ENCODE measurements around the gene AQR.
"Not testable (repeated sequence)": the region's sequence is repeated elsewhere in the genome, so short reads cannot be mapped to it uniquely, and the experiment has no call there.

Gene AQR

DNA sequence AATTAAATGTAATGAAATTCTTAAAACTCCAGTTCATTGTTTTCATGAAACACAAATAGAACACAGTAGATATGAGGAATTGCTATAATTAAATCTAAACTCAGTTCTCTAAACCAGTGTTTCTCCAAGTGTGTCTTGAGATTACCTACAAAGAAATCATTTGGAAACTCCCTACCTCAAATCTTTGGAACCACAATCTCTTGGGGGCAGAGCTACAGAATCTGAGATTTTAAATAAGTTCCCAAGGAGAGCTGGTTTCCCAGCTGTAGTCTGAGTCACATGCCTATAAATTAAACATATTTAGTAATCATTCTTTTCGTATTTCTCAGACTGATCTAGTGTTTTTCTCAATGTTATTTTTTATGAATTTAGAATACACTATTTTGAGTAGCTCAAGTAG is 157.2 kb downstream of the AQR start:
- Histone ChIP-seq H3K27me3 (ENCODE audit: control insufficient read depth in 2 of 2, insufficient read depth in 2 of 2, low read length in 2 of 2) (peaks cover 0 to 1% of the 10 kb centered on the region in 2 donors), H3K9me3 (ENCODE audit: control insufficient read depth in 2 of 2, low read length in 2 of 2) (no peaks in the 10 kb centered on the region), H3K27ac (ENCODE audit: low read depth in 2 of 2, low read length in 2 of 2) (no peak overlapping the region), H3K9ac (ENCODE audit: low read depth in 1 of 2, low read length in 2 of 2) (no peak overlapping the region), H3K4me1 (ENCODE audit: control insufficient read depth in 2 of 2, insufficient read depth in 2 of 2, low read length in 2 of 2) (no peaks in the 10 kb centered on the region), H3K4me3 (ENCODE audit: low read length in 2 of 2) (no peak overlapping the region), H3K36me3 (ENCODE audit: control insufficient read depth in 2 of 2, insufficient read depth in 2 of 2, low read length in 2 of 2) (no peaks in the 10 kb centered on the region)

DNA sequence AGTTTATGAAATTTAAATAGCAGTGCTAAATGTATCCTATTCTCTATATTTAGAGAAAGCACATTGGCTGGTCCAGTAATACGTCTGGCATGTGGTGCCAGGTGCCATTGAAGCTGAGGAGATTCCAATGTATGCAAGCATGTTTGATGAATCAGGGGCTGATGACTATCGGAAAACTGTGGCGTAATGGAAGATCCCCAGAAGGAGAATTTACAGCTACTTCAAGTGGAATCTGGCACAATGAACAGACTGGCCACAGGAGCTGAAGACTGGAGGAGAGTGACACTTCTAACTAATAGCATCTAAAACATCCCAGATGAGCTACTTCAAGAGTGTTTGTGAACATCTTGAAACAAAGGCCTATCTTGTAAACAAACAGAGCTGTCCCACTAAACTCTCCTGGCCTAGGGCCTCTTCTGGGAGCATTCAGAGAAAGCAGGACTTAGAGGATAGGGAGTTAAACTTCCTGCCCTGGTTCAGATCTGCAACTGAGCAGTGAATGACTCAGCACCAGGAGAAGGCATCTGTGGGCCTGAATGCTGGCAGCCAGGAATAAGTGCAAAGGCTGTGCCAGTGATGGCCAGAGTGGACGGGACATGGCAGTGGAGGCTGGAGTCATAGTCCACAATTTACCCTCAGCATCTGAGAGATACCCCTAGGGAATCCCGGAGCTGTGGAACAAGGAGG is 159.0 kb downstream of the AQR start:
- H3K4me3 ChIP-seq (ENCODE audit: low read length in 2 of 2) = no peak overlapping the region
- no peak overlapping the region for H3K27ac ChIP-seq (ENCODE audit: low read depth in 2 of 2, low read length in 2 of 2)
- no peak overlapping the region for H3K9ac ChIP-seq (ENCODE audit: low read depth in 1 of 2, low read length in 2 of 2)
- H3K4me1 ChIP-seq (ENCODE audit: control insufficient read depth in 2 of 2, insufficient read depth in 2 of 2, low read length in 2 of 2) = no peaks in the 10 kb centered on the region
- H3K9me3 ChIP-seq (ENCODE audit: control insufficient read depth in 2 of 2, low read length in 2 of 2) = no peaks in the 10 kb centered on the region
- H3K36me3 ChIP-seq (ENCODE audit: control insufficient read depth in 2 of 2, insufficient read depth in 2 of 2, low read length in 2 of 2) = no peaks in the 10 kb centered on the region
- H3K27me3 ChIP-seq (ENCODE audit: control insufficient read depth in 2 of 2, insufficient read depth in 2 of 2, low read length in 2 of 2) = peaks cover 0 to 1% of the 10 kb centered on the region in 2 donors

GRCh38 chr15:34809186-34809585 is 160.4 kb downstream of the AQR start:
- Histone ChIP-seq H3K4me3 (ENCODE audit: low read length in 2 of 2) (no peak overlapping the region), H3K9me3 (ENCODE audit: control insufficient read depth in 2 of 2, low read length in 2 of 2) (no peaks in the 10 kb centered on the region), H3K27ac (ENCODE audit: low read depth in 2 of 2, low read length in 2 of 2) (no peak overlapping the region), H3K27me3 (ENCODE audit: control insufficient read depth in 2 of 2, insufficient read depth in 2 of 2, low read length in 2 of 2) (peaks cover 0 to 1% of the 10 kb centered on the region in 2 donors), H3K4me1 (ENCODE audit: control insufficient read depth in 2 of 2, insufficient read depth in 2 of 2, low read length in 2 of 2) (no peaks in the 10 kb centered on the region), H3K9ac (ENCODE audit: low read depth in 1 of 2, low read length in 2 of 2) (no peak overlapping the region), H3K36me3 (ENCODE audit: control insufficient read depth in 2 of 2, insufficient read depth in 2 of 2, low read length in 2 of 2) (no peaks in the 10 kb centered on the region)

DNA sequence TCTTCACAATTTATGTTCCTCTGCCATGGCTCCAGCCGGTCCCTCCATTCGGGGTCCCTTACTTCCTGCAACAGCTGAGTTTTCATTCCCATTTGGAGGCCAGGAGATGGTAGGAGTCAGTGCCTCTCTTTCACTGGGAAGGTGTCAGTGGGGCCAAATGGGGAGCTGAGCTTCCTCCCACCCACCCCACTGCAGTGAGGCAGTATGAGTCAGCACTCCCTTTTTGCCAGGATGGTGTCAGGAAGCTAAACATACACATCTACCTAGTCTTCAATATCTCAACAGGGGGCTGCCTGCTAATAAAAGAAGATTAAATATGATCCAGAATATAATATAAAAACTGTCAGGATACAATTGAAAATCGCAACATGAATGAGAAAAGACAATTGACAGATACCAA is 161.5 kb downstream of the AQR start:
- Histone ChIP-seq H3K9ac (ENCODE audit: low read depth in 1 of 2, low read length in 2 of 2) (no peak overlapping the region), H3K4me3 (ENCODE audit: low read length in 2 of 2) (no peak overlapping the region), H3K9me3 (ENCODE audit: control insufficient read depth in 2 of 2, low read length in 2 of 2) (no peaks in the 10 kb centered on the region), H3K27me3 (ENCODE audit: control insufficient read depth in 2 of 2, insufficient read depth in 2 of 2, low read length in 2 of 2) (peaks cover 0 to 1% of the 10 kb centered on the region in 2 donors), H3K4me1 (ENCODE audit: control insufficient read depth in 2 of 2, insufficient read depth in 2 of 2, low read length in 2 of 2) (no peaks in the 10 kb centered on the region), H3K36me3 (ENCODE audit: control insufficient read depth in 2 of 2, insufficient read depth in 2 of 2, low read length in 2 of 2) (no peaks in the 10 kb centered on the region), H3K27ac (ENCODE audit: low read depth in 2 of 2, low read length in 2 of 2) (no peak overlapping the region)

- H3K9me3 ChIP-seq (ENCODE audit: control insufficient read depth in 2 of 2, low read length in 2 of 2); H3K4me1 ChIP-seq (ENCODE audit: control insufficient read depth in 2 of 2, insufficient read depth in 2 of 2, low read length in 2 of 2); H3K4me3 ChIP-seq (ENCODE audit: low read length in 2 of 2); H3K27ac ChIP-seq (ENCODE audit: low read depth in 2 of 2, low read length in 2 of 2); H3K27me3 ChIP-seq (ENCODE audit: control insufficient read depth in 2 of 2, insufficient read depth in 2 of 2, low read length in 2 of 2); H3K36me3 ChIP-seq (ENCODE audit: control insufficient read depth in 2 of 2, insufficient read depth in 2 of 2, low read length in 2 of 2); H3K9ac ChIP-seq (ENCODE audit: low read depth in 1 of 2, low read length in 2 of 2): not testable (repeated sequence)
These were observed 162.3 kb downstream of the AQR start for GRCh38 chr15:34807241-34807640.

DNA sequence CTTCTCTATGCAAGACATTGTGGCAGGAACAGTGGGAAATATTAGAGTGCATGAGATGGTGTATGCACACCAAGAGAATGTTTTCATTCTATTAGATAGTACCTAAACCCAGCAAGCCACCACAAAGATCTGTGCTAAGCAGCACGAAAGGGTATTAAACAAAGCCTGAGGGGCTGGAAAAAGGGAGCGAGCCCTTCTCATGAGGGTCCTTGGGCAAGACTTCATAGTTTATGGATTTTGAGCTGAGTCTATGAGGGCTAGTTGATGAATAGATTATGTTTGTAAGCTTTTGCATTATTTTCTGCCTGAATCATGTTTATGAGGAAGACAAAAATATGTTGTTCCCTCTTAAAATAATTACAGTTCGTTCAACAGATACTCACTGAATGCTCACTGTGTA is 164.8 kb downstream of the AQR start:
- H3K36me3 ChIP-seq (ENCODE audit: control insufficient read depth in 2 of 2, insufficient read depth in 2 of 2, low read length in 2 of 2) = no peaks in the 10 kb centered on the region
- H3K27ac ChIP-seq (ENCODE audit: low read depth in 2 of 2, low read length in 2 of 2) = no peak overlapping the region
- H3K9me3 ChIP-seq (ENCODE audit: control insufficient read depth in 2 of 2, low read length in 2 of 2) = no peaks in the 10 kb centered on the region
- no peaks in the 10 kb centered on the region for H3K27me3 ChIP-seq (ENCODE audit: control insufficient read depth in 2 of 2, insufficient read depth in 2 of 2, low read length in 2 of 2)
- no peak overlapping the region for H3K4me3 ChIP-seq (ENCODE audit: low read length in 2 of 2)
- no peak overlapping the region for H3K9ac ChIP-seq (ENCODE audit: low read depth in 1 of 2, low read length in 2 of 2)
- no peaks in the 10 kb centered on the region for H3K4me1 ChIP-seq (ENCODE audit: control insufficient read depth in 2 of 2, insufficient read depth in 2 of 2, low read length in 2 of 2)

GRCh38 chr15:34804113-34804512 is 165.4 kb downstream of the AQR start:
- H3K4me3 ChIP-seq (ENCODE audit: low read length in 2 of 2) = no peak overlapping the region
- no peak overlapping the region for H3K9ac ChIP-seq (ENCODE audit: low read depth in 1 of 2, low read length in 2 of 2)
- H3K27me3 ChIP-seq (ENCODE audit: control insufficient read depth in 2 of 2, insufficient read depth in 2 of 2, low read length in 2 of 2) = peaks cover 0 to 2% of the 10 kb centered on the region in 2 donors
- no peak overlapping the region for H3K27ac ChIP-seq (ENCODE audit: low read depth in 2 of 2, low read length in 2 of 2)
- H3K9me3 ChIP-seq (ENCODE audit: control insufficient read depth in 2 of 2, low read length in 2 of 2) = no peaks in the 10 kb centered on the region
- H3K4me1 ChIP-seq (ENCODE audit: control insufficient read depth in 2 of 2, insufficient read depth in 2 of 2, low read length in 2 of 2) = no peaks in the 10 kb centered on the region
- no peaks in the 10 kb centered on the region for H3K36me3 ChIP-seq (ENCODE audit: control insufficient read depth in 2 of 2, insufficient read depth in 2 of 2, low read length in 2 of 2)

DNA sequence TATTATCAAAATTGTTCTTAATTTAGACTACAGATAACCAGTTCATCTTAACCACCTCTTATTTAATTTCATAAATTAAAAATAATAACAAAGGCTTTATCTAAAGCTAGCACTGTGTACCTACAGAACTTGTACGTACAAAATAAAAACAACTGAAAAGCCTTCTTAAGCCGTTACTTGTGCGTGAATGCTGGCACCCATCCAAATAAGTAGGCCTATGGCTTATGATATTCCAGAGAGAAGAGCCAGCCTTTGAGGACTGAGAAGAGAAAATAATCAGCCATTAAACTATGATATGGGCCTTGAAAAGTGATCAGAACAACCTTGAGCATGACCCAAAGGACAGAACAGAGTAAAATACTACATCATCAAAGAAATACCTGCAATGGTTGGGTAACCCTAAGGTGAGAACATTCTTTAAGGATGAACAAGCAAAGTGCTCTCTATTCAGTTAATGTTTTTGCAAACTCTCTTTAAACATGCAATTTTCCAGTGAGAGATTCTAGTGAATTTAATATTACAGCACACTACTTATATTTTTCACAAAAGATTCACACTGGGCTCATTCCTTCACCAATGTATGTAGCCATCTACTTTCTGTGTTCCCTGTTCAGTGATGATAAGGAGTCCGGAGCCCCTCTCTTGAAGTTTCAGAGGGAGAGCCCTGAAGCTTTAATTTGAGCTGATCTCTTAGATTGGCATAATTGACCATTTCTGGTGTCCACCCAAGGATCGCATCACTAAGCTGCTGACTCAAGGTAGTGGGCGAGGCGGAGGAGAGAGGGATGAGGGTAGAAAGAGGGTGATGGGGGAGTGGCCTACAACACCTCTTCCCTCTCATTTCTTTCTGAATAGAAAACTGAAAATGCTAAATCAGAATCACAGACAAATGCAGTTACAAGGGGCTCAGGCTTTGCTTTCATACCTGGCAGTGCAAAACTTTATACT is 166.5 kb downstream of the AQR start:
- no peak overlapping the region for H3K27ac ChIP-seq (ENCODE audit: low read depth in 2 of 2, low read length in 2 of 2)
- no peaks in the 10 kb centered on the region for H3K4me1 ChIP-seq (ENCODE audit: control insufficient read depth in 2 of 2, insufficient read depth in 2 of 2, low read length in 2 of 2)
- no peaks in the 10 kb centered on the region for H3K9me3 ChIP-seq (ENCODE audit: control insufficient read depth in 2 of 2, low read length in 2 of 2)
- H3K27me3 ChIP-seq (ENCODE audit: control insufficient read depth in 2 of 2, insufficient read depth in 2 of 2, low read length in 2 of 2) = peaks cover 0 to 2% of the 10 kb centered on the region in 2 donors
- no peaks in the 10 kb centered on the region for H3K36me3 ChIP-seq (ENCODE audit: control insufficient read depth in 2 of 2, insufficient read depth in 2 of 2, low read length in 2 of 2)
- no peak overlapping the region for H3K9ac ChIP-seq (ENCODE audit: low read depth in 1 of 2, low read length in 2 of 2)
- no peak overlapping the region for H3K4me3 ChIP-seq (ENCODE audit: low read length in 2 of 2)

DNA sequence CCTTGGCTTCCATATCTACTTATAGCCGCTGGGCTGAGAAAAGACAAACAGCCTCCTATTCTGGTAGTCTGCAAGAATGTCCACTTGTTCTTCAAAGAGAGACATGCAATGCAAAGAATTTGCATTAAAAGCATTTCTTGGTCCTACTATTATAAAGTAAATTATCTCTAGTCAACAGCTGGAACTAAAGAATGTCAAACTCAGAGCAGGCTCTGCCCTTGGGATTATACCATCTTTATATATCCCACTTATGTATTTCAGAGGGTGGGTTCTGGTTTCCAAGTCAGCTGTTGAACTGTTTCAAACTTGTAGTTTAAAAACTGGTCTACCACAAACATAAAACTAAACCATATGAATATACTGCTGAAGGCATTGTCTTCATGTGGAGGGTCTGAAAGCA is 167.2 kb downstream of the AQR start:
- Histone ChIP-seq H3K9me3 (ENCODE audit: control insufficient read depth in 2 of 2, low read length in 2 of 2) (no peaks in the 10 kb centered on the region), H3K9ac (ENCODE audit: low read depth in 1 of 2, low read length in 2 of 2) (no peak overlapping the region), H3K4me3 (ENCODE audit: low read length in 2 of 2) (no peak overlapping the region), H3K4me1 (ENCODE audit: control insufficient read depth in 2 of 2, insufficient read depth in 2 of 2, low read length in 2 of 2) (no peaks in the 10 kb centered on the region), H3K27ac (ENCODE audit: low read depth in 2 of 2, low read length in 2 of 2) (no peak overlapping the region), H3K27me3 (ENCODE audit: control insufficient read depth in 2 of 2, insufficient read depth in 2 of 2, low read length in 2 of 2) (peaks cover 0 to 2% of the 10 kb centered on the region in 2 donors), H3K36me3 (ENCODE audit: control insufficient read depth in 2 of 2, insufficient read depth in 2 of 2, low read length in 2 of 2) (no peaks in the 10 kb centered on the region)

Data from mucosa of rectum (tissue), 2 donors.